Breast epithelium (tissue), 3 donors: ENCODE measurements around the gene AVPR2.

Experiments used
- POLR2A ChIP-seq: fragments of 450-650 bp; IDR thresholded peaks from one replicate; pipeline ENCODE4 v1.6.1; 2016; ENCODE audit warnings: antibody characterized with exemption, mild to moderate bottlenecking, moderate library complexity
- POLR2AphosphoS5 ChIP-seq, 3 donors: sonication (generic); formaldehyde crosslinking; IDR thresholded peaks; one replicate each; pipeline ENCODE4 v1.6.1; 2017; ENCODE audit warnings: antibody characterized with exemption in 3 of 3

GRCh38 chrX:153905481-153906095, 1.1 kb downstream of the AVPR2 start:
- TF ChIP-seq POLR2A (no peak), POLR2AphosphoS5 (IDR thresholded peaks at IDR 0.05) (no peak)
